HL-60 (cell line): ENCODE data around the gene MAP3K14.
"Not testable (repeated sequence)": the region's sequence is repeated elsewhere in the genome, so short reads cannot be mapped to it uniquely, and the experiment has no call there.

Experiments
- DNase-seq, 2 experiments: peaks; one replicate each; pipeline ENCODE4 v3.0.0-alpha.2; 2010 to 2020; ENCODE audit warnings: low read depth in 1 of 2, low spot score in 1 of 2
- H3K27ac ChIP-seq: fragments of 250-450 bp; sonication (Bioruptor Pico); replicated peaks from 2 replicates; pipeline ENCODE4 v1.5.1; 2020; ENCODE audit warnings: mild to moderate bottlenecking, moderate library complexity
- H3K27me3 ChIP-seq: fragments of 250-450 bp; sonication (Bioruptor Pico); 2 replicates; pipeline ENCODE4 v1.5.1; 2021; ENCODE audit warnings: mild to moderate bottlenecking, moderate library complexity; ENCODE audit not compliant: insufficient read depth, poor library complexity, severe bottlenecking
- H3K4me3 ChIP-seq: replicated peaks from 2 replicates; pipeline ENCODE4 v1.5.1; 2011; ENCODE audit warnings: mild to moderate bottlenecking, control low read depth, low read length; ENCODE audit not compliant: insufficient read depth
- GABPA ChIP-seq: IDR thresholded peaks from 2 replicates; pipeline ENCODE4 v1.6.1; 2012; ENCODE audit warnings: low read depth
- POLR2AphosphoS5 ChIP-seq: IDR thresholded peaks from 2 replicates; pipeline ENCODE4 v1.6.1; 2012; ENCODE audit warnings: low read depth
- SPI1 ChIP-seq: IDR thresholded peaks from 2 replicates; pipeline ENCODE4 v1.6.1; 2012; ENCODE audit warnings: low read depth, mild to moderate bottlenecking, borderline replicate concordance
- TF ChIP-seq, protein P1 (sequence below): IDR thresholded peaks from one replicate; pipeline ENCODE4 v1.5.1; 2011; ENCODE audit warnings: low read length, control low read depth, inconsistent platforms; ENCODE audit not compliant: insufficient read depth
- TF ChIP-seq, protein P2 (sequence below): IDR thresholded peaks from 2 replicates; pipeline ENCODE4 v1.6.1; 2012; ENCODE audit warnings: low read depth; ENCODE audit not compliant: insufficient replicate concordance

MAP3K14 gene

DNA sequence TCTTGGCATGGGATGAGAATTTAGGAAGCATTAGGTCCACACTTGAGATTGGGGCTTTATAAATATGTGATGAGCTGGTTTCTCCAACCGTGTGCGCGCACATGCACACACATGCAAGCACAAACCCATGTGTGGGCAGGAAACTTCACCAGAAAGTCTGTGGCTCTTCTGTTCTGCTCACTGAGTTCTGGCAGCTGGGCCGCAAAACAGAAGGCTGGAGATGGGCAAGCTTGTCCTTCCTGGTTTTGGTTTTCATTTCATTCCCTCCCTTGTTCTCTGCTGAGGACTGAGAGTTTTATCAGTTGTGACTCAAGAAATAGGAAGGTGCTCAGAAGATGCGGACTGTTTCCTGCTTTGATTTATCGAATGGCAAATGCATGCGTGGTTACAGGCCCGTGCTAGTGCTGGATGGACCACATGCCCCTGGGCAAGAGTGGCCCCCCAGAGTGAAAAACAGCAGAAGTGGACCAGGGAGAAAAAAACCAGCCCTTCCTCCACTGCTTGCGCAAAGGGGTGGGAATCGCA, 14.1 kb downstream of the MAP3K14 start:
- no peak overlapping the region for H3K27ac ChIP-seq
- H3K27me3 ChIP-seq: no peaks in the 10 kb centered on the region
- TF ChIP-seq, protein P1, sequence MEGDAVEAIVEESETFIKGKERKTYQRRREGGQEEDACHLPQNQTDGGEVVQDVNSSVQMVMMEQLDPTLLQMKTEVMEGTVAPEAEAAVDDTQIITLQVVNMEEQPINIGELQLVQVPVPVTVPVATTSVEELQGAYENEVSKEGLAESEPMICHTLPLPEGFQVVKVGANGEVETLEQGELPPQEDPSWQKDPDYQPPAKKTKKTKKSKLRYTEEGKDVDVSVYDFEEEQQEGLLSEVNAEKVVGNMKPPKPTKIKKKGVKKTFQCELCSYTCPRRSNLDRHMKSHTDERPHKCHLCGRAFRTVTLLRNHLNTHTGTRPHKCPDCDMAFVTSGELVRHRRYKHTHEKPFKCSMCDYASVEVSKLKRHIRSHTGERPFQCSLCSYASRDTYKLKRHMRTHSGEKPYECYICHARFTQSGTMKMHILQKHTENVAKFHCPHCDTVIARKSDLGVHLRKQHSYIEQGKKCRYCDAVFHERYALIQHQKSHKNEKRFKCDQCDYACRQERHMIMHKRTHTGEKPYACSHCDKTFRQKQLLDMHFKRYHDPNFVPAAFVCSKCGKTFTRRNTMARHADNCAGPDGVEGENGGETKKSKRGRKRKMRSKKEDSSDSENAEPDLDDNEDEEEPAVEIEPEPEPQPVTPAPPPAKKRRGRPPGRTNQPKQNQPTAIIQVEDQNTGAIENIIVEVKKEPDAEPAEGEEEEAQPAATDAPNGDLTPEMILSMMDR: no peak
- TF ChIP-seq GABPA (no peak), SPI1 (no peak), POLR2AphosphoS5 (no peak)
- TF ChIP-seq, protein P2, sequence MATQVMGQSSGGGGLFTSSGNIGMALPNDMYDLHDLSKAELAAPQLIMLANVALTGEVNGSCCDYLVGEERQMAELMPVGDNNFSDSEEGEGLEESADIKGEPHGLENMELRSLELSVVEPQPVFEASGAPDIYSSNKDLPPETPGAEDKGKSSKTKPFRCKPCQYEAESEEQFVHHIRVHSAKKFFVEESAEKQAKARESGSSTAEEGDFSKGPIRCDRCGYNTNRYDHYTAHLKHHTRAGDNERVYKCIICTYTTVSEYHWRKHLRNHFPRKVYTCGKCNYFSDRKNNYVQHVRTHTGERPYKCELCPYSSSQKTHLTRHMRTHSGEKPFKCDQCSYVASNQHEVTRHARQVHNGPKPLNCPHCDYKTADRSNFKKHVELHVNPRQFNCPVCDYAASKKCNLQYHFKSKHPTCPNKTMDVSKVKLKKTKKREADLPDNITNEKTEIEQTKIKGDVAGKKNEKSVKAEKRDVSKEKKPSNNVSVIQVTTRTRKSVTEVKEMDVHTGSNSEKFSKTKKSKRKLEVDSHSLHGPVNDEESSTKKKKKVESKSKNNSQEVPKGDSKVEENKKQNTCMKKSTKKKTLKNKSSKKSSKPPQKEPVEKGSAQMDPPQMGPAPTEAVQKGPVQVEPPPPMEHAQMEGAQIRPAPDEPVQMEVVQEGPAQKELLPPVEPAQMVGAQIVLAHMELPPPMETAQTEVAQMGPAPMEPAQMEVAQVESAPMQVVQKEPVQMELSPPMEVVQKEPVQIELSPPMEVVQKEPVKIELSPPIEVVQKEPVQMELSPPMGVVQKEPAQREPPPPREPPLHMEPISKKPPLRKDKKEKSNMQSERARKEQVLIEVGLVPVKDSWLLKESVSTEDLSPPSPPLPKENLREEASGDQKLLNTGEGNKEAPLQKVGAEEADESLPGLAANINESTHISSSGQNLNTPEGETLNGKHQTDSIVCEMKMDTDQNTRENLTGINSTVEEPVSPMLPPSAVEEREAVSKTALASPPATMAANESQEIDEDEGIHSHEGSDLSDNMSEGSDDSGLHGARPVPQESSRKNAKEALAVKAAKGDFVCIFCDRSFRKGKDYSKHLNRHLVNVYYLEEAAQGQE: no peak
- DNase-seq: no peak
- no peak overlapping the region for H3K4me3 ChIP-seq

GRCh38 chr17:45302220-45302619, 14.6 kb downstream of the MAP3K14 start:
- H3K4me3 ChIP-seq, DNase-seq: not testable (repeated sequence)

GRCh38 chr17:45301674-45302073, 15.1 kb downstream of the MAP3K14 start:
- no peak overlapping the region for H3K27ac ChIP-seq
- no peak for DNase-seq
- TF ChIP-seq POLR2AphosphoS5: no peak

More at GRCh38 chr17:45302220-45302619, 14.6 kb downstream of the MAP3K14 start:
- H3K27me3 ChIP-seq, H3K27ac ChIP-seq: not testable (repeated sequence)

DNA sequence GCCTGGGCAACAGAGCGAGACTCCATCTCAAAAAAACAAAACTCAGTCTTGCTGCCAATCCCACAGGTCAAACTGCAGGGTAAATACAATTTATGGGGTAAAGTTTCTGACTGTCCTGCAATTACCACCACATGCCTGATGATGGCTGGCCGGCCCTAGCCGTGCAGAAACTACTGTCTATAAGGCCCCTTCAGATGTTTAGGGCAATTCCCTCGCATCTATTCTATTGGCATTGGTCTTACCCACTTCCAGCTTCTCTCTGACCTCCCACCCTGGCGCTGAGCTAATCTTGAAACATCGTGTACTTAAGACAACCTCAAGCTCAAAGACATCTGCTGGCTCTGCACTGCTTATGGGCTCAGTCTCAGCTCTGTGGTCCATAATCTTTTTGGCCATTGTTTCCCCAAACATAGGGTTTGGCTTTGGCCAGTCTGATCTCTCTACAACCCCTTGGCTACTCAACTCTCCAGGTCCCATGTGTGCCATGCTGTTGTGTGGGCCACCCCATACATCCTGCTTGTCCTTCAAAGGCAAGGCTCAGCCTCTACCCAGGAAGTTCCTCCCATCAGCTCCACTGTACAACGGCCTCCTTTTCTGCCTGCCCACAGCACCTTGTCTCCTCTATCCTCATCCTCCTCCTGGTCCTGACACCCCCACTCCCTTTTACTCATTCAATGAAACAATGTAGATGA, 16.6 kb downstream of the MAP3K14 start:
- TF ChIP-seq, protein P2: no peak
- Histone ChIP-seq H3K27ac (no peak overlapping the region), H3K27me3 (no peaks in the 10 kb centered on the region), H3K4me3 (no peak overlapping the region)
- DNase-seq: no peak

More at GRCh38 chr17:45301674-45302073, 15.1 kb downstream of the MAP3K14 start:
- no peak overlapping the region for H3K4me3 ChIP-seq
- no peaks in the 10 kb centered on the region for H3K27me3 ChIP-seq

- peak; percentile 35; the same call in 1 of the 2 replicates for TF ChIP-seq SPI1
- no peak for TF ChIP-seq GABPA
- DNase-seq: peak; percentile 52 to 75
- no peaks in the 10 kb centered on the region for H3K27me3 ChIP-seq
- H3K4me3 ChIP-seq: no peak overlapping the region
- H3K27ac ChIP-seq: no peak overlapping the region
Measured at GRCh38 chr17:45299361-45299760, 17.5 kb downstream of the MAP3K14 start.
